ENCODE measurements around the gene MRPL38.
"Not testable (repeated sequence)": the region's sequence is repeated elsewhere in the genome, so short reads cannot be mapped to it uniquely, and the experiment has no call there.

The MRPL38 gene

GRCh38 chr17:75875182-75875939 lies 29.3 kb downstream of the MRPL38 start:
- no peak for DNase-seq

DNA sequence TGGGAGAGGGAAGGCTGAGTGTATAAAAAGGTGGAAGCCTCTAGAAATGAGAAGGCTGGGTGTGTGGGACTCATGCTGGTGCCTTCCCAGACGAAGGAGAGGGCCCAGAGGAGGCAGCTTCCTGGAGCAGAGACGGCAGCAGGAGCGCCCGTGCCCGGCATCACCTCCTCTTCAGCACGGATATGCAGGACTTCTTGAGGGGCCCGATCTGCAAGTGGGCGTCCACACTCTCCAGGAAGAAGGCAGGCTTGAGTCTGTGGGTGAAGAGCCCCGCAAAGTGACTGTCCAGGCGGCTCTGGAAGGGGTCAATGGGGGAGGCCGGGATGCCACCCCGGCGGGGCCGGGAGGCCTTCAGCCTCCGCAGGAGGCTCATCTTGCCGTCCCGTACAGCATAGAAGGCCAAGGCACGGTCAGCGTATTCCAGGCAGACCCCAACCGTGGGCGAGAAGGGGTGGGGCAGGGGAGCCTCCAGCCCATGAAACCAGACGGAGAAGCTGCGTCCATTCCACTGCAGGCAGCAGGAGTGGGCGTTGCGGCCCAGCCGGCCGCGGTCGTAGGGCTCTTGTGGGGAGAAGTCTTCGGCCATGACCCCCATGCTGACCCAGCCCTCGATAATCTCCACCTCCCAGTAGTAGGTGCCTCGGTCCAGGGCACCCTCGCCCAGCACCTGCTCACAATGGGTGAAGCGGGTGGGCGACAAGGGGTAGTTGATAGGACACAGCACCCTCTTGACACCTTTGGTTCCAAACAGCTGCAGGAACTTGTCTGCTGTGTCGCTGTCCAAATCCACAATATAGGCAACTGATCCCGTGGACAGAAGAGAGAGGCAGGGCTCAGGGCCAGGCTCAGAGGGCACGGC lies 30.1 kb downstream of the MRPL38 start:
- DNase-seq, result no peak

DNA sequence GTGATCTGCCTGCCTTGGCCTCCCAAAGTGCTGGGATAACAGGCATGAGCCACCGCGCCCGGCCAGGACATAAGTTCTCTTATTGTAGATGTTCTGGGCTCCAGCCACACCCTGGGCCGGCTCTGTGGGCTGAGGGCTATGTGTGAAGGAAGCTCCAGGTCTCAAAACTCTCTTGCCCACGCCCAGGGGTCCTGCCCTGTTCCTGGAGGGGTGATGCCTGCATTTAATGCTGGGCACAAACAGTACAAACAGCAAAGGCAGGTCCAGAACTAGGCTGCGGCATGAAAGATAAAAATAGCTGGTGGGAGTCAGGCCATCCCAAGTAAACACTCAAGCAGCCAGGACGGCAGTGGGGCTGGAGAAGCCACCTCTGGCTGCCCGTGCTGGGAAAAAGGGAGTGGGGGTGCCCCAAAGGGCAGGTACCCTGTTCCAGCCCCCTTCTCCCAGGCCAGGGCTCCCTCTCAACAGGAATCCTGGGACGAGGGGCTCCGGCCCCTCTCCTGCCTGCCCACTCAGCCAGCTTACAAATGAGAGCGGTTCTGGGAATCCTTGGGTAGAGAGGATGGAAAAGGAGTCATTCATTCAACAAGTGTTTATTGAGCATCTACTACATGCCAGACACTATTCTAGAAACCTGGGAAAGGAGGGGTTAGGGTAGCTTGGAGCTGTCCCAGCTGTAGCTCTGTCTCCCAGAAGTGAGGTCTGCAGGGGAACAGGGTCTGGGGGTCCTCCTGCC lies 30.9 kb downstream of the MRPL38 start:
- DNase-seq, result no peak

GRCh38 chr17:75872434-75873351 lies 32.0 kb downstream of the MRPL38 start:
- DNase-seq, result peak; percentile 75

DNA sequence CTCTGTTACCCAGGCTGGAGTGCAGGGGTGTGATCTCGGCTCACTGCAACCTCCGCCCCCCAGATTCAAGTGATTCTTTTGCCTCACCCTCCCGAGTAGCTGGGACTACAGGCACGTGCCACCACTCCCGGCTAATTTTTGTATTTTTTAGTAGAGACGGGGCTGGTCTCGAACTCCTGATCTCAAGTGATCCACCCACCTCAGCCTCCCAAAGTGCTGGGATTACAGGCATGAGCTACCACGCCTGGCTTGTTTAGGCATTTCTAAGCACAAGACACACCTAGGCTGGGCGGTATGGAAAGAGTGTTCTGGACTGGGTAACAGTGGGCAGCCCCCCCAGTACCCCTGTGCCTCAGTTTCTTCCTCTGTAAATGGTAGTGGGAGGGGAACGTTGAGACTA lies 34.5 kb downstream of the MRPL38 start:
- DNase-seq, result not testable (repeated sequence)

GRCh38 chr17:75869282-75870141 lies 35.2 kb downstream of the MRPL38 start:
- DNase-seq, result no peak

- not testable (repeated sequence) for DNase-seq
Measured at GRCh38 chr17:75868730-75869281, 35.9 kb downstream of the MRPL38 start.

DNA sequence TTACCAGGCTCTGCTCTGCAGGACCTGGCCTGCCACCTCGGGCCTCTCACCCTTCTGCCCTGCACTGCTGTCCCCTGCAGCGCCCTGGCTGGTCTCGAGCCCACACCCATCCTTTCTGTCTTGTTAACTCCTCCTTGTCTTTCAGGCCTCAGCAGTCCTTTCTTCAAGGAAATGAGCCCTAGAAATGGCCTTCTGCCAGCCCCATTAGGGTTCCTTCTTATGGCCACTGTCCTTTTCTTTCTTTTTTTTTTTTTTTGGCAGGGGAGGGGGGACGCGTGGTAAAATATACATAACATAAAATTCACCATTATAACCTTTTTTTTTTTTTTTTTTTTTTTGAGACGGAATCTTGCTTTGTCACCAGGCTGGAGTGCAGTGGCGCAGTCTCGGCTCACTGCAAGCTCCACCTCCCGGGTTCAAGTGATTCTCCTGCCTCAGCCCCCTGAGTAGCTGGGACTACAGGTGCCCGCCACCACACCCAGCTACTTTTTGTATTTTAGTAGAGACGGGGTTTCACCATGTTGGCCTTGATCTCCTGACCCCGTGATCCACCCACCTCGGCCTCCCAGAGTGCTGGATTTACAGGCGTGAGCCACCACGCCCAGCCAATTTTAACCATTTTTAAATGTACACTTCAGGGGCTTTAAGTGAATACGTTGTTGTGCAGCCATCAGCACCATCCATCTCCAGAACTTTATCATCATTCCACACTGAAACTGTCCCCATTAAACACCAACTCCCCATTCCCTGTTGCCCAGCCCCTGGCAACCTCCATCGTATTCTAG lies 39.1 kb downstream of the MRPL38 start:
- not testable (repeated sequence) for DNase-seq

DNA sequence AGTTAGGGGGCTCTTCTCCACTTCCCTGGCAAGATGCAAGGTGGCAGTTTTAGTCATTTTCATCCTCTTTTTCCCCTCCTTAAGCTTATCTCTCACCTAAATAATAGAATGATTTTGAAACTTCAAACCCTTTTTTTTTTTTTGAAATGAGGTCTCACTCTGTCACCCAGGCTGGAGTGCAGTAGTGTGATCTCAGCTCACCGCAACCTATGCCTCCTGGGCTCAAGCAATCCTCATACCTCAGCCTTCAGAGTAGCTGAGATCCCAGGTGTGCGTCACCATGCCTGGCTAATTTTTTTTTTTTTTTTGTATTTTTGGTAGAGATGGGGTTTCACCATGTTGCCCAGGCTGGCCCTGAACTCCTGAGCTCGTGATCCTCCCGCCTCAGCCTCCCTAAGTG lies 39.8 kb downstream of the MRPL38 start:
- DNase-seq, result not testable (repeated sequence)

- DNase-seq, result peak; percentile 41
Measured at GRCh38 chr17:75864448-75864871, 40.2 kb downstream of the MRPL38 start.

GRCh38 chr17:75861927-75862317 lies 42.8 kb downstream of the MRPL38 start:
- no peak for DNase-seq

DNA sequence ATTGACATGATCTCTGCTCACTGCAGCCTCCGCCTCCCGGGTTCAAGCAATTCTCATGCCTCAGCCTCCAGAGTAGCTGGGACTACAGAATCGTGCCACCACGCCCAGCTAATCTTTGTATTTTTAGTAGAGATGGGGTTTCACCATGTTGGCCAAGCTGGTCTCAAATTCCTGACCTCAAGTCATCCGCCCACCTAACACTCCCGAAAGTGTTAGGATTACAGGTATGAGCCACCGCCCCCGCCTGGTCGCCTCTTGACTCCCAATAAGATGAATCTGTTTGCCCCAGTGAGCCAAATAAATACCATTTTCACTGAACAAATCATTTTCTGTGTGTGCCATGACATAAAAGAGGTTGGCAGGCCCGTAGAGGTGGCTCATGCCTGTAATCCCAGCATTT lies 45.3 kb downstream of the MRPL38 start:
- not testable (repeated sequence) for DNase-seq

DNA sequence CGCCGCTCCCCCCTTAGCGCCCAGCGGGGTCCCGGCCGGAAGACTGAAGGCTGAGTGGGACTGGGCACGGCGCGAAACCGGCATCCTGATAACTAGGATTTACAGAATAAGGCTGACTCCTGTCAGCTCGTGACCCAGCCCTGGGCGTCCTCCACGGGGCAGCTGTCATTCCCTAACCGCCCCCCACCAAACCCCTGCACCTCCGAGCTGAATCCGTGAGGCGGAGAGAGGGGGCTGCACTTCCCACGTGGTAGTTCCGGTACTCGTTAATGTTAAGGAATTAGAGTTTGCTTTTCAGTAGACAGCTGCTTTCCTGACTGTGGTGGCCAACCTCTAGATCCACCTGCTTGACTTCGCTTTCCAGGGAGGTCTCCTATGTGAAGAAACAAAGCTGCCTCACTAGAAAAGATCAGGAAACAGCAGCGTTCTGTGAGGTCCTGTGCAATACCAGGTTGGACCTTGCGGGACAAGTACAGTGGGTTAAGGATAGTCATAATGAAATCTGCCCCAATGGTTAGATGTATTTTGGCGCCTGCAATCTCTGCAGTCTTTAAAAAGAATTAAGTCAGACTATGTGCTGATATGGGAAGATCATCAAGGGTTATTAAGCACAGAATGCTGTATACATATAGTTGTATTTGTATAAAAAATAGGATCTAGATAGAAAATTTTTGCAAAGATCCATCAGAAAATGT lies 48.5 kb downstream of the MRPL38 start:
- peak; percentile 38 for DNase-seq

- peak; percentile 100 for DNase-seq
Measured at GRCh38 chr17:75855310-75856061, 49.2 kb downstream of the MRPL38 start, which contains the start of gene WBP2. TSS of gene WBP2 (minus strand) at chr17:75855335. CDS start at chr17:75855297, 38 bp downstream.

DNA sequence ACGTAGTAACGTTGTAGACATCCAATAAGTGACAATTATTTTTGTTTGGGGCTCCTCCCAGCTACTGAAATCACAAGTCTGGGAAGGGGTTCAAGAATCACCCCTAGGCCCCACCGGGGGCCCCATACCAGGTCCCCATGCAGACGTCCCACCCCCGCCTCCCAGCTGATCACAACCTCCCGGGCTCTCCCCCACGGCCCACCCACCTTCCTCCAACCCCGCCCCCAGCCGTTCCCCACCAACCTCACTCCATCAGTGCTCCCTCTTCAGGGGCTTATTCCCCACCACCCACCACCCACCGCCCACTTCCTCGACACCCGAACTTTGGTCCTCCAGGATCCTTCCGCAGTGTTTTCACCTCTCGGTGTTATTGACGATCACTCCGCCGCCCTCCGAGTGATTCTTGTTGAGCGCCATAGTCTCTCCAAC lies 49.8 kb downstream of the MRPL38 start:
- DNase-seq, result no peak

GRCh38 chr17:75854101-75854748 lies 50.5 kb downstream of the MRPL38 start:
- DNase-seq, result peak; percentile 84

- peak; percentile 66 for DNase-seq
Measured at GRCh38 chr17:75853433-75853832, 51.3 kb downstream of the MRPL38 start.

- not testable (repeated sequence) for DNase-seq
Measured at GRCh38 chr17:75851693-75851991, 53.0 kb downstream of the MRPL38 start.
